ENCODE data around the gene IRF2BP1. TPM values are rescaled to one million over a fixed set of nuclear protein-coding genes. Genes with fewer than 3 reads are reported as not detected.

Gene IRF2BP1
- total RNA-seq: 30.3 and 30.5 TPM in 2 replicates

GRCh38 chr19:45885556-45886426 is at the start of gene IRF2BP1:
IRF2BP1 (minus strand) TSS chr19:45886141; CDS start chr19:45885774, 367 bp downstream.

GRCh38 chr19:45913874-45914830 is 28.2 kb upstream of the IRF2BP1 start, which contains the start of gene NANOS2:
NANOS2 (minus strand) TSS chr19:45914778; CDS start chr19:45914693, 85 bp downstream.

GRCh38 chr19:45901912-45902650 is 16.1 kb upstream of the IRF2BP1 start, which contains the start of gene MYPOP:
MYPOP (minus strand) TSS chr19:45902613; CDS start chr19:45901773, 840 bp downstream.

GRCh38 chr19:45863840-45864628 is 21.9 kb downstream of the IRF2BP1 start, which contains the start of gene FOXA3:
FOXA3 (plus strand) TSS chr19:45864326; CDS start chr19:45864457, 131 bp downstream.

GRCh38 chr19:45862564-45863334 is 23.2 kb downstream of the IRF2BP1 start, which contains the start of gene SYMPK:
SYMPK (minus strand) TSS chr19:45863147; CDS start chr19:45854495, 8,652 bp downstream.

Other genes with a start within 250 kb of the IRF2BP1 start
- gene EML2, start 246.7 kb downstream of the IRF2BP1 start, total RNA-seq: 20.5 and 31.9 TPM in 2 replicates
- gene GIPR, start 217.9 kb downstream of the IRF2BP1 start, total RNA-seq: 0.44 TPM in 1 of 2 replicates, not detected in the other
- 212 and 276 TPM in 2 replicates for gene SNRPD2, start 194.2 kb downstream of the IRF2BP1 start, total RNA-seq
- 8.9 and 10.8 TPM in 2 replicates for gene QPCTL, start 193.5 kb downstream of the IRF2BP1 start, total RNA-seq
- 8.4 and 10.4 TPM in 2 replicates for gene FBXO46, start 155.2 kb downstream of the IRF2BP1 start, total RNA-seq
- not detected in 2 replicates for gene MEIOSIN, start 152.7 kb downstream of the IRF2BP1 start, total RNA-seq
- gene SIX5, start 116.9 kb downstream of the IRF2BP1 start, total RNA-seq: 24.6 and 28.0 TPM in 2 replicates
- 14.4 and 14.8 TPM in 2 replicates for gene DMPK, start 103.7 kb downstream of the IRF2BP1 start, total RNA-seq
- gene DMWD, start 93.3 kb downstream of the IRF2BP1 start, total RNA-seq: 18.8 and 19.0 TPM in 2 replicates
- not detected in 2 replicates for gene RSPH6A, start 70.8 kb downstream of the IRF2BP1 start, total RNA-seq
- gene SYMPK, start 23.0 kb downstream of the IRF2BP1 start, total RNA-seq: 25.6 and 31.4 TPM in 2 replicates
- gene FOXA3, start 21.8 kb downstream of the IRF2BP1 start, total RNA-seq: not detected in 2 replicates
- gene MYPOP, start 16.5 kb upstream of the IRF2BP1 start, total RNA-seq: 3.7 and 4.0 TPM in 2 replicates
- not detected in 2 replicates for gene NANOS2, start 28.6 kb upstream of the IRF2BP1 start, total RNA-seq
- 0.24 and 0.31 TPM in 2 replicates for gene NOVA2, start 87.7 kb upstream of the IRF2BP1 start, total RNA-seq
- gene CCDC61, start 109.3 kb upstream of the IRF2BP1 start, total RNA-seq: 8.8 and 9.6 TPM in 2 replicates
- not detected in 2 replicates for gene PGLYRP1, start 136.9 kb upstream of the IRF2BP1 start, total RNA-seq
- not detected in 2 replicates for gene IGFL4, start 154.9 kb upstream of the IRF2BP1 start, total RNA-seq
- not detected in 2 replicates for gene IGFL3, start 238.5 kb upstream of the IRF2BP1 start, total RNA-seq

Measured in cardiac ventricle fibroblast (primary cell).